Mucosa of rectum (tissue), 2 donors: ENCODE data around the gene CHEK1.
"Not testable (repeated sequence)": the region's sequence is repeated elsewhere in the genome, so short reads cannot be mapped to it uniquely, and the experiment has no call there.

Experiments used
- H3K27ac ChIP-seq, 2 donors: one replicate each; pipeline ENCODE4 v1.7.0; 2013; ENCODE audit warnings: inconsistent platforms in 2 of 2, low read depth in 2 of 2, low read length in 2 of 2
- H3K27me3 ChIP-seq, 2 donors: one replicate each; pipeline ENCODE4 v1.7.0; 2013; ENCODE audit warnings: low read length in 2 of 2; ENCODE audit not compliant: control insufficient read depth in 2 of 2, insufficient read depth in 2 of 2
- H3K36me3 ChIP-seq, 2 donors: one replicate each; pipeline ENCODE4 v1.7.0; 2013; ENCODE audit warnings: low read length in 2 of 2; ENCODE audit not compliant: control insufficient read depth in 2 of 2, insufficient read depth in 2 of 2
- H3K4me1 ChIP-seq, 2 donors: one replicate each; pipeline ENCODE4 v1.7.0; 2013; ENCODE audit warnings: low read length in 2 of 2, mild to moderate bottlenecking in 1 of 2; ENCODE audit not compliant: control insufficient read depth in 2 of 2, insufficient read depth in 2 of 2
- H3K4me3 ChIP-seq, 2 donors: one replicate each; pipeline ENCODE4 v1.7.0; 2013; ENCODE audit warnings: low read length in 2 of 2
- H3K9ac ChIP-seq, 2 donors: one replicate each; pipeline ENCODE4 v1.7.0; 2013; ENCODE audit warnings: low read length in 2 of 2, low read depth in 1 of 2, mild to moderate bottlenecking in 1 of 2
- H3K9me3 ChIP-seq, 2 donors: one replicate each; pipeline ENCODE4 v1.7.0; 2013; ENCODE audit warnings: low read length in 2 of 2; ENCODE audit not compliant: control insufficient read depth in 2 of 2
- donor health status: healthy.
- donor health status: Normal muscosa, but diverticular disease.

Gene CHEK1

GRCh38 chr11:125624756-125625213 lies at the start of gene CHEK1:
TSS of gene CHEK1 (plus strand) at chr11:125625163. CDS start at chr11:125626769, 1,606 bp downstream.
- Histone ChIP-seq H3K36me3 (peaks cover 17% of the 10 kb centered on the region in 2 donors), H3K4me3 (peak within 1 kb of the TSS; percentile 80 to 92), H3K4me1 (peaks cover 9 to 13% of the 10 kb centered on the region in 2 donors), H3K27me3 (no peaks in the 10 kb centered on the region), H3K27ac (peak within 1 kb of the TSS; percentile 94 to 98), H3K9me3 (no peaks in the 10 kb centered on the region), H3K9ac (peak within 1 kb of the TSS; percentile 89 to 90)

GRCh38 chr11:125577181-125577580 lies 47.8 kb upstream of the CHEK1 start:
- not testable (repeated sequence) for H3K27me3 ChIP-seq, H3K4me1 ChIP-seq, H3K4me3 ChIP-seq, H3K9me3 ChIP-seq, H3K27ac ChIP-seq, H3K9ac ChIP-seq
- H3K36me3 ChIP-seq: peaks cover 54 to 66% of the 10 kb centered on the region in 2 donors

GRCh38 chr11:125578783-125579182 lies 46.2 kb upstream of the CHEK1 start:
- Histone ChIP-seq H3K9ac (no peak overlapping the region), H3K9me3 (no peaks in the 10 kb centered on the region), H3K36me3 (peaks cover 67 to 77% of the 10 kb centered on the region in 2 donors), H3K4me1 (no peaks in the 10 kb centered on the region), H3K27ac (no peak overlapping the region), H3K27me3 (no peaks in the 10 kb centered on the region), H3K4me3 (no peak overlapping the region)

- peaks cover 60 to 74% of the 10 kb centered on the region in 2 donors for H3K36me3 ChIP-seq
Measured at GRCh38 chr11:125579811-125580210, 45.2 kb upstream of the CHEK1 start.

GRCh38 chr11:125583496-125583895 lies 41.5 kb upstream of the CHEK1 start:
- Histone ChIP-seq H3K36me3 (peaks cover 35 to 45% of the 10 kb centered on the region in 2 donors), H3K9ac (no peak overlapping the region), H3K9me3 (no peaks in the 10 kb centered on the region), H3K27me3 (no peaks in the 10 kb centered on the region), H3K4me3 (no peak overlapping the region), H3K27ac (no peak overlapping the region), H3K4me1 (no peaks in the 10 kb centered on the region)

More at GRCh38 chr11:125579811-125580210, 45.2 kb upstream of the CHEK1 start:
- Histone ChIP-seq H3K9ac (no peak overlapping the region), H3K9me3 (no peaks in the 10 kb centered on the region), H3K4me1 (no peaks in the 10 kb centered on the region), H3K27ac (no peak overlapping the region), H3K27me3 (no peaks in the 10 kb centered on the region), H3K4me3 (no peak overlapping the region)

GRCh38 chr11:125585487-125585886 lies 39.5 kb upstream of the CHEK1 start:
- peaks cover 21 to 29% of the 10 kb centered on the region in 2 donors for H3K36me3 ChIP-seq
- H3K9ac ChIP-seq: no peak overlapping the region
- H3K9me3 ChIP-seq: no peaks in the 10 kb centered on the region
- no peaks in the 10 kb centered on the region for H3K27me3 ChIP-seq
- no peak overlapping the region for H3K27ac ChIP-seq
- H3K4me1 ChIP-seq: no peaks in the 10 kb centered on the region
- H3K4me3 ChIP-seq: no peak overlapping the region

GRCh38 chr11:125586623-125587022 lies 38.3 kb upstream of the CHEK1 start:
- Histone ChIP-seq H3K9ac (no peak overlapping the region), H3K9me3 (no peaks in the 10 kb centered on the region), H3K27ac (no peak overlapping the region), H3K27me3 (no peaks in the 10 kb centered on the region), H3K4me3 (no peak overlapping the region), H3K4me1 (peaks cover 0 to 1% of the 10 kb centered on the region in 2 donors), H3K36me3 (peaks cover 16 to 27% of the 10 kb centered on the region in 2 donors)

- Histone ChIP-seq H3K27me3 (no peaks in the 10 kb centered on the region), H3K36me3 (peaks cover 14 to 21% of the 10 kb centered on the region in 2 donors), H3K9me3 (no peaks in the 10 kb centered on the region), H3K4me1 (peaks cover 0 to 3% of the 10 kb centered on the region in 2 donors), H3K4me3 (no peak overlapping the region), H3K9ac (no peak overlapping the region), H3K27ac (no peak overlapping the region)
Measured at GRCh38 chr11:125587480-125587879, 37.5 kb upstream of the CHEK1 start.

GRCh38 chr11:125588505-125588904 lies 36.5 kb upstream of the CHEK1 start:
- H3K9ac ChIP-seq: no peak overlapping the region
- peaks cover 5 to 13% of the 10 kb centered on the region in 2 donors for H3K36me3 ChIP-seq
- H3K27me3 ChIP-seq: no peaks in the 10 kb centered on the region
- H3K9me3 ChIP-seq: no peaks in the 10 kb centered on the region
- H3K4me3 ChIP-seq: no peak overlapping the region
- H3K27ac ChIP-seq: no peak overlapping the region
- peaks cover 4 to 7% of the 10 kb centered on the region in 2 donors for H3K4me1 ChIP-seq

- peak overlapping the region; percentile 87 to 100 for H3K9ac ChIP-seq
- no peaks in the 10 kb centered on the region for H3K27me3 ChIP-seq
- no peaks in the 10 kb centered on the region for H3K36me3 ChIP-seq
- H3K9me3 ChIP-seq: no peaks in the 10 kb centered on the region
- H3K27ac ChIP-seq: peak overlapping the region; percentile 92 to 99
- peaks cover 9 to 14% of the 10 kb centered on the region in 2 donors for H3K4me1 ChIP-seq
- peak overlapping the region; percentile 73 to 98 for H3K4me3 ChIP-seq
Measured at GRCh38 chr11:125591649-125592304, 33.2 kb upstream of the CHEK1 start.
